A204.1 (cell line): ENCODE results near the gene UBE2Q2.
"Not testable (repeated sequence)": the region's sequence is repeated elsewhere in the genome, so short reads cannot be mapped to it uniquely, and the experiment has no call there.

ENCODE experiments used
- FAIRE-seq: peaks from 2 replicates; lab custom pipeline; 2012; peaks lifted over from hg19 to GRCh38; lab: Jason Lieb, UNC

UBE2Q2 gene

DNA sequence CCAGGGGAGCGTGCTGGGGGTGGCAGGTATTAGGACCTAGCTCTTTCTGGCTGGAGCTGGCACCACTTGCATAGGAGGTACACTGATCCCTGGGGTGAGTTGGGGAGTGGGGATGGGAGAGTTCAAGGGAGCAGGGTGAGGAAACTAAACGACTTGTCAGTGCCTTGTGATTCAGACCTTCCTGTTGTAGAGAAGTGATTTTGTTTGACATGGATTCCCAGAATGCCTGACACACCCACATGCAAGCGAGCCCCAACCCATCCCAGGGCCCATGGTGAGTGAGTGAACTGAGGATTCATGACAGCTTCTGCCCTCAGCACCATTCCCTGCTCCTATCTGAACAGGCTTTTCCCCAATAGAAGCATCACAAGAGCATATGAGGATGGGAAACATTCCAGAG is 15.6 kb upstream of the UBE2Q2 start:
- FAIRE-seq: no peak

DNA sequence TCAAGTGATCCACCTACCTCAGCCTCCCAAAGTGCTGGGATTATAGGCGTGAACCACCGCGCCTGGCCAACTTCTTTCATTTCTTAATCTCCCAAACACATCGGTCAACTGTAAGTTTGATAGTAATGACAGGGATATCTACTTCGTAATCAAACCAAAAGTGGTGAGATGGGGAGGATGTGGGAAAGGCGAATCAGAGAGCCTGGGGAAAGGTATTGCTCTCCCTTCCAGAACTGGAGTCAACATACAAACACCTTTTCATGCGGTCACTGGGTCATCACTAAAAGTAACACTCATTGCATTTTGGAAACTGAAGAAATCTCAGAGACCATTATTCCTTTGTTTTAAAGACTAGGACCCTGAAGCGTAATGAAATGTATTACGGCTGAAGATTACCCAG is 14.8 kb upstream of the UBE2Q2 start:
- no peak for FAIRE-seq

DNA sequence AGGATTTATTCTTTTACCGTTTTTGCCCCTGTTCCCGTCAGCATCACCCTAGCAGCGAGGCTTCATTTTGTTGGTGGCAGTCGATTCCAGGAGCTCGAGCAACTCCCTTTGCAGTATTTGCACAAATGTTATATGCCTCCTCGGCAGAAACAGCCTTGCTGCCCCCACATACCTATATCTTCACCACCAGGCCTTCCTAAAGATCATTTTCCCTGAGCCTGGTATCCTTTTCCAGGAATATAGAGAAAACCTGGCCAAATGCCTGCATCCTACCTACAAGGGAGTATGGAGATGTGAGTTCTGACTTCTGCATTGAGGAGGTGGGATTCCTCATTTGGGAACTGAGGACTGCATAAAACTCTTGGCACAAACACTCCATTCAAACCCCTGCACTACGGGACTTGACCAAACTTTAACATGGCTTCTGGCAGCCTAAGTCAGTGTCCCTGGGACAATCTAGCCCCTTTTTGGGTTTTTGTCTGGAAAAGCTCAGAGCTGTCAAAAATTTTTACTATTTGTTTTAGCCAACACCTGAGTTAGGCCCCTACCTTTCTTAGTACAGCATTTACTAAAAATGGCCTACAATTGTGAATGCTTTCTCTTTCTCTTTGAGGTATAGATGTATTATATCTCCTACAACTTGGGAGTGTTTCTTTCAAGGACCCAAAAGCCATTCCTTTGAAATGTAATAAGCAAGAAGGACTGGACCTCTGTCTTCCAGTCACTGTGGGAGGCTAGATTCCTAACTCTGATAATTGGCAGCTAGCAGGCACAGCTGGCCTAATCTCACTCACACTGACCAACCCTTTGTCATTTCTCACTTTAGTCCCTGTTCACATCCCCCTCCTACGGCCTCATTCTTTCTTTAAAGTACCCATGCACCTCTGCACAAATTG is 12.1 kb upstream of the UBE2Q2 start:
- FAIRE-seq: no peak

DNA sequence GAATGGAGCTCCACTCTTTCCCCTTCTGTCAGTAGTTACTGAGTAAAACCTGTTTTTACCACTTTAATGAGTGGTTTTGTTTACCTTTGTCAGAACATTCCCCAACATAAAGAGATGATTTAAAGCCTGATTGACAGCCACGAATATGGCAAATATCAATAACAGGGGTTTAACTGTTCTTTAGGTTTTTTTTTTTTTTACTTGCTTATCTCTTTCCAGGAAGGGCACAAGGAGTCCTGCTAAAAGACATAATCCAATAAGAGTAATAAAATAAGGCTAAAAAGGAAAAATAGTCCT is 11.5 kb upstream of the UBE2Q2 start:
- no peak for FAIRE-seq

DNA sequence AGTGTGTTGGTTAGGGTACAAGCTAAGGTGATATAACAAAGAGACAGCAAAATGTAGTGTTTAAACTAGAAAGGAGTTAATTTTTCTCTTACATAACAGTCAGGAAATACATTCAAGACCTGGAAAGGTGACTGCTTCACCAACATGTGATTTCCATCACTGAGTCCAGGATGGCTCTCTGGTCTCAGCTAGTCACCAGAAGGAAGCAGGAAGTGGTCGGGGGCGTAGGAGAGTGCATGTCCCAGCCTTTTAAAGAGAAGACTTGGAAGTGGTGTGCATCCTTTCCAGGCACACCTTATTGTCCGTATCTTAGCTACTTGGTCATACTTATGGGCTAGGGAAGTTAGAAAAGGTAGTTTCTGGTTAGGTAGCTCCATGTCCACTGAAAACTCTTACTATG is 11.1 kb upstream of the UBE2Q2 start:
- no peak for FAIRE-seq

DNA sequence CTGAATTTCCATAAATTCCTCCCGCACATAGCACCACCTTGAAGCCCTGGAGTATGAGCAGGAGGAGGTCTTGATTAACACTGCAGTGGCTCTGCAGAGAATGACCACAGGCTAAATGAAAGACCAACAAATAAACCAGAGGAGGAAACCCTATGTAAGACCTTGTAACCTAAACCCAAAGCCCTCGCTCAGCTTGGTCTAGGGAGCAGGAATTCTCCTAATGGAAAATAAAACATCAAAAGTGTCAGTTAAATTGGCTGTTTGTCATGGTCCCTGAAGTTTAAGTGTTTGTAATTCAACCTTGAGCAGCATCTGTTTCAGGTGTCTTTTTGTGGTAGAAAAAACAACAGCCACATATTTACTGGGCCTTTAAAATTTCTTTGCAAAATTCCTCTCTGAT is 9.2 kb upstream of the UBE2Q2 start:
- no peak for FAIRE-seq

DNA sequence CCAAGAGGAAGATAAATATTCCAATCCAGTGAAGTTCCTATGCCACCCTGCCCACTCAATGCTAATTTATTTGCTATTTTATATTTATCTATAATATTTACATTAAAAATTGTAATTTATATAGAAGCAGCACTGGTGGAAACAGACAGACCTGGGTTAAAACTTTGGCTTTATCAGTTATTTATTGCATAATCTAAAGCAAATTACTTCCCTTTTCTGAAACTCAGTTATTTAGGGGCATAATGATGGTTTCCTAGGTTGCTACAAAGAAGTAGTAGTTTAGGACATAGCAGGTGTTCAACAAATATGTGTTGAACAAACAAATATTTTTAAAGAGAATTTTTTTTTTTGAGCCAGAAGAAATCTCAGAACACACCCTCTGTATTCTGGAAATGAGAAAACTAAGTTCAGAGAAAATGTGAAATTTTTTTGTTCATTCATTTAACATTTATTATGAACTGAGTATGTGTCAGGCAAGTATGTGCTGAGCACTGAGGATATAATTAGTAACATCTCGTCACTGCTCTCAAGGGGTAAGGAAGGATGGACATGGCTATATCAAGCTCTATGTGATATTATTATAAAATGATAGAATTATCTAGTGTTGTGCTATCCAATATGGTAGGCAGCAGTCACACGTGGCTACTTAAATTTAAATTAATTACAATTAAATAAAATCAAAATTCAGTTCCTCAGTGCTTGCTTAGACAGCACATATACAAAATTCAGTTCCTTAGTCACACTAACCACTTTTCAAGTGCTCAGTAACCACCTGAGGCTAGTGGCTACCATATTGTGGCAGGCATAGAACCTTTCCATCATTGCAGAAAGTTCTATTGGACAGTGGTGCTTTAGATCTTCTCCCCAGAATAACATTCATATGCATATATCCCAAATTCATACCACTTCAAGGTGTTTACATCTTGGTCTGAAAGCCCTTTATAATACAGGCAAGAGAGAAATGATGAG is 7.0 kb upstream of the UBE2Q2 start:
- no peak for FAIRE-seq

DNA sequence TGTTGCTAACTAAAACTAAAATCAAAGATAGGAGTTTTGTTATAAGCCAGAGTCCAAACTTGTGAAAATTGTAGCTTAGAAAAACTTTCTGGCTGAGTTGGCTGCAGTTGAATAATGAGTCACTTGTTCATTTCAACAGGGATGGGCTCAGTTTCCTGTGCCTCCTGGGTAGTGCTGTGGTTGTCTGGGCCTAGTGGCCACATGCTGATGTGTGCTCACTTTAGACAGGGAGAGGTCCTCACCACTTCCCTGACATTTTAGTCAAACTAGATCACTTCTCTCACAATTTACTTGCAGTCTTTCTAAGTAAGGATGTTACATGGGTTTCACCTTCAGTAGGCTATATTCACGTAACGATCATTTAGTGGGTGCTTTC is 6.3 kb upstream of the UBE2Q2 start:
- no peak for FAIRE-seq

DNA sequence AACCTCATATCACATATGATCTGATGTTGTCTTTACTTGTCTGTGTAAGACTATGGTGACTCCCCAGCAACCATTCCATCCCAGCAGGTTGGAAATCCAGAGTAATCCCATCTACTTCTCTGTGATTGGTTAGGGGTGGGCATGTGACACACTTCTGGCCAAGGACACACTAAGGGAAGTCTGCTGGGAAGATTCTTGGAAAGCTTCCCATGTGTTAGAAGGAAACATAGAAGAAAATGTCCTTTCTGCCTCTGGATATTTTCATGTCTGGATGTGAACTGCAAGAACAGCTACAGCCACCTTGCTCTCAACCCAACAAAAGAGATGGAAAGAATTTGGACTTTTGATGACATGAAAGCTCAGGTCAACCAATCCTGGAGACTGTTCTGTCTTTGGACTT is 2.6 kb upstream of the UBE2Q2 start:
- no peak for FAIRE-seq

DNA sequence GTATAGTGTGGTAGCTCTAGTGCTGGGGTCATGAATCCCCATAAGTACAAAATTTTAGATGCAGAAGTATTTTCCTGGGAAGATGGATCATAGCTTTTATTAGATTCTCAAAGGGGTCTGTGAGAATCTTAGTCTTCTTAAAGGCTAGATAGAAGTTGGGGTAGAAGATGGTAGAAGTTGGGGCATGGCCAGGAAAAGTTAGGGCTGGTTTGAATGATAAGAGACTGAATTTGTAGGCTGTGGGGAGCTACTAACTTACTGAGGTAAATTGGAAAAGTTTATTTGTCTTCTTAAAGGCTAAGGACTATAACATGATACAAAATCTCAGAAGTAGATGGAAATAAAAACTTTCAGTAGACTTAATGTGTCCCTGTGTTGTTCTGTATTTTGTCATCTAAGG is 1.6 kb upstream of the UBE2Q2 start:
- no peak for FAIRE-seq

DNA sequence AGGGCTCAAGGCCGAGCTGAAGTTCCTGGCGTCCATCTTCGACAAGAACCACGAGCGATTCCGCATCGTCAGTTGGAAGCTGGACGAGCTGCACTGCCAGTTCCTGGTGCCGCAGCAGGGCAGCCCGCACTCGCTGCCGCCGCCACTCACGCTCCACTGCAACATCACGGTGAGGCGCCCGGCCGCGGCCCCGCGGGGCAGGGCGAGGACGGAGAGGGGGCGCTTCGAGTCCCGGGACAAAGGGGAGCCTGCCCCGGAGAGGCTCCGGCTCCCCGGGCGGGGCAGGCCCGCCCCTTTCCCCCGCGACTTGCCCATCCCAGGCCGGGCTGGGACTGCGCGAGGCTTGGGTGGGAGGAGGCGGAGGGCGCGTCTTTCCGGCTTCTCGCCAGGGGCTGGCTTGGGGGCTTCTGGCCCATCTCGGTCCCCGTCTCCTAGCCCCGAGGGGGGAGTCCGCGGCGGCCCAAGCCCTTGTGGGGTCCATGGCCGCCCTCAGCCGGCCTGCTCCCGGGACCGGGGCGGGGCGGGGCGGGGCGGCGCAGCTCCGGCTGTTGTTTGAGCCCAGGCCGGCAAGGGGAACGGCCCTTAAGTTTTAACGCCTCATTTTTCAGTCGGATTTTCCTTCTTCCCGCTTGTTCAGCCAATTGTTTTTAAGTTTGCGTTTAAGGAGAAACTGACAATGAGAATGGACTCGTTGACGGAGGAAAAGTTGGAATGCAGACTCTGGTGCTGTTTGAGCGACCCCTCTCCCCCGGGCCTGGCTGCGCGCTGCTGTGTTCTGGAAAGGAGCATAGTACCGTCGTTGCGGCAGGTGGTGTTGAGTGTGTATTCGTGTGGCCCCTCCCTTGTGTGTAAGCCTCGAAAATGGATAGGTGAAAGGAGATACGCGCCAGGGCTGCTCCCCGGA is 683 bp downstream of the UBE2Q2 start:
- FAIRE-seq: no peak

DNA sequence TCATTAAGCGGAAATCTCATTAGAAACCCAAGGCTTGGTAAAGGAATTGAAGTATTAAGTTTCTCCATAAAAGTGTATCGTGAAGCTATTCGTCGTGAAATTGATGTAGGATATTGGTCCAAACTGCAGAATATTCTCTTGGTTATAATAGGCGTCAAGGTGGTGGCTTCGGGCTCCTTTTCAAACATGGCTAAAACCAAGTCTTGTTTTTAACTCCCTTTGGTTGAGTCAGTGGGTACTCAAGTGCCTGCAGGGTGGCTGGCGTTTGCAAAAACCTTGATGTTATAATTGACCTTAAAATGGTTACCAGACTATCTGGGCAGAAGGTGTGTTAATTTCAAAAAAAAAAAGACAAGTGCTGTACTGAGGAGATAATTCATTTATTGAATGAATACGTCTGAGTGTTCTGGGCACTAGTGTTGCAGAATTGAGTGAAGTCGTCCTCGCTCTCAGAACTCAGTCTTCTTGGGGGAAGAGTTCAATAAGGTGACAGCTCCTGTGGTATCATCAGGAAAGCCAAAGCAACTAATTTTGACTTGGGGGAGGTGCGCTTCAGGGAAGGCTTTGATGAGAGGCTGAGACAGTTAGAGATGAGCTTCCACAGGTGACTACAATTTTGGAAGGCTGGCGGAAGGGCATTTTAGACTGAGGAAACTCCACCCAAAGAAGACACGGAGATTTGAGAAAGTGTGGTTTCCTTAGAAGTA is 1.5 kb downstream of the UBE2Q2 start:
- no peak for FAIRE-seq

DNA sequence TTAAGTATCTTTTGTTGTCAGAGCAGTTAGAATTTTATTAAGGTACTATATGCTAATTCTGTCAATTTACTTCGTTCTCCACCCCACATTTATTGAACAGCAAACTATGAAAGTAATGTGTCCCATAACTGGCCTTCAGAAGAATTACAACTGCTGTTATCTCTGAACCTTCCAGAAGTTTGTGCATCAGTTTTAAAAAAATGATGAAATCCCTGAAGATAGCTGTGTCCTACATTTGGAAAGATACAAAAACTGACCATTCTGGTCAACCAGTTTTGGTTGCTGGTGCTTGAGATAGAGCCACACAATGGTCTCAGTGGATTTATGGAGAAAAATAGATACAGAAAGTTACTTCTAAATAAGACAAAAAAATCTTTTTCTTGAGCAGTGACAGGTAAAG is 5.9 kb downstream of the UBE2Q2 start:
- FAIRE-seq: no peak

DNA sequence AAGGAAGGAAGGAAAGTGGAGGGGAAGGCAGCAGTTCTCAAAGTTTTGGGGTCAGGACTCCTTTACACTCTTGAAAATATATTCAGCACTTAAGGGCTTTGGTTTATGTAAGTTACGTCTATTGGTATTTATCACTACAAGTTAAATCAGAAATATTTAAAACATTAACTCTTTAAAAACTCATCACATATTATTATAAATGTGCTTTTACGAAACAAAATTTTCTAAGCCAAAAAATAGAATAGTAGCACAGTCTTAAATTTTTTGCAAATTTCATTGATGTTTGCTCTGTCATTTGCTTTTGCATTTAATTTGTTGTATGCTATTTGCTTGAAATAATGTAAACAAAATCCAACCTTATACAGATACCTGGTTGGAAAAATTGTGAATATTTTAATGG is 7.5 kb downstream of the UBE2Q2 start:
- no peak for FAIRE-seq

DNA sequence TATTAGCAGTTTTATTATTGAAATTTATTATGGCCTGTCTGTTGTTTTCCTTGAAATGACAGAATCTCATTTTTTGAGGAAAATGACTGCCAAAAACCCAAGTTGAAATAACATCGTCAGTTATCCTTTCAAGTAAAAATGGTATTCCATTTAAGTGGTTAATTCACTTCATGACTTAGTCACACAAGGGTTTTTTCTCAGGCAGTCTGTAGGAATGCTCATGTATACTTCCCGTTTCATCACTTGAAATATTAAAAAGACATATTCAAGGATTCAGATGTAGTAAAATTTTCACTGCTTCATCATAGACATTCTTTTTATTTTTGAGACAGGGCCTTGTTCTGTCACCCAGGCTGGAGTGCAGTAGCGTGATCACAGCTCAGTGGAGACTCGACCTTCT is 8.3 kb downstream of the UBE2Q2 start:
- FAIRE-seq: not testable (repeated sequence)

DNA sequence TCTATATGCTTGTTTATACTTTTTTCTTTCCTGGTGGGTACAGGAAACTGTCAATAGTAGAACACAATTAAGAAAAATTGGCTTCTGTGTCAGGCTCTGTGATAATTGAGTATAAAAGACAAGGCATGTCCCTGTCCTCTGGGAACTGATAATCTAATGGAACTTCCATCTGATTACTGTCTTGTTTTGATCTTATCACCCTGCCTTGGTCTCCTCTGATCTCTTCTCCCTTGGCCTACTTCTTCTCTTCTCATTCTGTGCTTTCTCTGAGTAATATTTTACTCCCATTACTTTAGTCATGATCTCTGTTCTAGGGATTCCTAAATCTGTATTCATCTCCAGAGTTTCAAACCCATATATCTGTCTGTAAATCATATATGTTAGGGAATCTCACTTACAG is 14.6 kb downstream of the UBE2Q2 start:
- FAIRE-seq: no peak

DNA sequence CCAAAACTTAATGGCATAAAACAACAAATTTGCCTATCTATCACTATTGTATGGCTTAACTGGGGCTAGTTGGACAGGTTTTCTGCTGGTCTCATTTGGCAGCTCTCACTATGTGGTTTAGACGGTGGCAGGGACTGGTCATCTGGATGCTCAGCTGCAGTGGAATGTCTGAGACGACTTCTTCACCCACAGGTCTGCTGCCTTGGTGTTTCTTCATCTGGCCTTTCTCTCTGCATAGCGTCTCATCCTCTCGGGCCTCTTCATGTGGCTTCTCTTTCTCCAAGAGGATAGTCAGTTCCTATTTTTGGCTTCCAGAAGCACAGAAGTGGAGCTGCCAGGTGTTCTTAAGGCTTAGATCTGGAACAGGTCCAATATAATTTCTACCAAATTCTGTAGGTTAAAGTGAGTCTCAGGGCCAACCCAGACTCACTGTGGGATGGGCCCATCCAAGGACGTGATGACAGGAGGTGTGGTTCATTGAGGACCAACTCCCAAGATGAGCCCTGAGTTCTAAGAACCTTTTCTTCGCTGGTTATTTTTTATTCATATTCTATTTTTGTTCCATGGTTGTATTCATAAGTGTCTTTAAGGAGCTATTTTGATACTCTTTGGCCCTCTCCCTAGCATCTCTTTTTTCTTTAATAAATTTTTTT is 18.6 kb downstream of the UBE2Q2 start:
- no peak for FAIRE-seq

DNA sequence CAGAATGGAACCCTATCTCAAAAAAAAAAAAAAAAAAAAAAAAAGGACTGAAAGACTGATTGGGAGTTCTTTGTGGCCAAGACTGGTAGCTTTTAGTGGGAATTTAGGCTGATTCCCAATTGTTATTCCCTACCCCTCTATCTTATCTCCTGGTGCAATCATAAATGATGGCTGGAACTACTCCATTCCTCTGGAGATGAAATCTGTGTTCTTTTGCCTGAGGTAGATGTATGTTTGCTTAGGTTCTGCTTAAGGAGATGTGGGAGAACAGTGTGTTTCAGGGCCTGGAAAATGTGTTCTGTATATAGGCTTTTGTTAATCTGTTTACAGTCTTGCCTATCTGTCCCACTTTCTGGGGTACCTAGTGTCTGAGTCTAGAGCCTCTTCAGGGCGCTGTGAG is 19.5 kb downstream of the UBE2Q2 start:
- no peak for FAIRE-seq

DNA sequence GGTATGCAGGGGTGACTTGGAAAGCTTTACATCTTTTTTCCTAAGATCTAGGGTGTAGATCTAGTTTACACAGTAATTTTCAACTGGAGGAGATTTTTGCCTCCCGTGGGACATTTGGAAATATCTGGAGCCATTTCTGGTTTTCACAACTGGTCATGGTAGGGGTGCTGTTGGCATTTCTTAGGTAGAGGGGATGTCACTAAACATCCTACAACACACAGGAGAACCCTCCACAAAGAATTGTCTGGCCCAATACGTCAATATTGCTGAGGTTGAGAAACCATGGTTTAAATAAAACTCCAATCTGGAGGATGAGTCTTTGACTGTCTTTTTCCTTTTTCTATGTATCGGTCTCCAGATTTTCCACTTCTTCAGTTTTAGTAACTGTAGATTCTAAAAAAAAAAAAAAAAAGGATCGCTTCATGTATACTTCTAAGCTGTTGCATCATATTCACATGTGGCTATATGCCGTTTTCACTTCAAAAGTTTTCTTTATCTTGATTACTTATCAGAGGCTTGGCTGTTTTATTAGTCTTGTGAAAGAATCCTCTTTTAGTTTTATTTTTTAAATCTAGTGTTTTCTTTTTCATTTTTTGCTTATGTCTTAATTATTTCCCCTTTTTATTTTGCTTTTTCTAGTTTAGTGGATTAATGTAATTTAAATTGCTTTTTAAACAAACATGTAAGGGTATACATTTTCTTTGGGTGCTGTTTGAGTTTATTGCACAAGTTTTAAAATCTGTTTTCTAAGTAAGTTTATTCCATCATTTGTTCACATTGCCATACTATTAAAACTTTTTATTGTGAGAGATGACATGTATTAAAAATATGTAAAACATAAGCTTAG is 21.2 kb downstream of the UBE2Q2 start:
- no peak for FAIRE-seq

DNA sequence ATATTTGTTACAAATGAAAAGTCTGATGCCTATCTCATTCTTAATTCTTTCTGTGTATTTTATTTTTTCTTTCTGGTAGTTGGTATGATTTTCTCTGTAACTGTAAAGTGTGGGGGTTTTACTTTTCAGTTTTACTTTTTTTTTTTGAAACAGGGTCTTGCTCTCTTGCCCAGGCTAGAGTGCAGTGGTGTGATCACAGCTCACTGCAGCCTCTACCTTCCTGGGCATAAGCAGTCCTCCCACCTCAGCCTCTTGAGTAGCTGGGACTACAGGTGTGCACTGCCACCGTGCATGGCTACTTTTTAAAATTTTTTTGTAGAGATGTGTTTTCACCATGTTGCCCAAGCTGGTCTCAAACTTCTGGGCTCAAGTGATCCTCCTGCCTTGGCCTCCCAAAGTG is 22.8 kb downstream of the UBE2Q2 start:
- FAIRE-seq: not testable (repeated sequence)
